GM23248 (cell line): ENCODE data around the gene TRIM38.

Experiments used
- EZH2 ChIP-seq: fragments of 200-600 bp; sonication (generic); IDR thresholded peaks from 2 replicates; pipeline ENCODE4 v1.6.1; 2018; ENCODE audit warnings: antibody characterized with exemption, mild to moderate bottlenecking; ENCODE audit not compliant: insufficient read depth, poor library complexity, severe bottlenecking
- EZH2phosphoT487 ChIP-seq: fragments of 200-600 bp; sonication (generic); IDR thresholded peaks from 2 replicates; pipeline ENCODE4 v1.6.1; 2018; ENCODE audit warnings: antibody characterized with exemption, moderate library complexity, mild to moderate bottlenecking, low read depth; ENCODE audit not compliant: insufficient read depth

DNA sequence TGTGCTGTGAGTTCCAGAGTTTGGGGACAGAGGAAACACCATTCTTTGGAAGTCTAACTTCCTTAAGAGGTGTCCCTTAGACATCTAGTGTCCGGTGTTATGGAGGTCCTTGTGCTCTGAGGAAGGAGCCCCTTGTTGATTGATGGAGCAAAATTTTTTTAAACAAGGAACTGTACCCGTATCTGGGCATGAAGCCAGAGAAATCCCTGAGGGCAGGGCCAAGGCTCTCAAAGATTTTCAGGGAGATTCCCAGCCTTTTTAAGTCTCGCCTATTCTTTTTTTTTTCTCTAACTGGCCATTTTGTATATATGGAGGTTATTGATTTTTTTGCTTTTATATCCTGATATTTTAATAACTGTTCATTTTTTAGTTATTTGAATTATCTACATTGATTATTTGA lies 45.9 kb downstream of the TRIM38 start:
- TF ChIP-seq EZH2 (no peak), EZH2phosphoT487 (no peak)
